GM19023 (cell line): ENCODE measurements around the gene VN1R5.

Experiments used
- ATAC-seq: cut with Tn5 transposase; IDR thresholded peaks from one replicate; pipeline ENCODE4 v1.9.1; 2021; ENCODE audit warnings: mild to moderate bottlenecking, moderate library complexity; ENCODE audit not compliant: unreplicated experiment

VN1R5 gene

DNA sequence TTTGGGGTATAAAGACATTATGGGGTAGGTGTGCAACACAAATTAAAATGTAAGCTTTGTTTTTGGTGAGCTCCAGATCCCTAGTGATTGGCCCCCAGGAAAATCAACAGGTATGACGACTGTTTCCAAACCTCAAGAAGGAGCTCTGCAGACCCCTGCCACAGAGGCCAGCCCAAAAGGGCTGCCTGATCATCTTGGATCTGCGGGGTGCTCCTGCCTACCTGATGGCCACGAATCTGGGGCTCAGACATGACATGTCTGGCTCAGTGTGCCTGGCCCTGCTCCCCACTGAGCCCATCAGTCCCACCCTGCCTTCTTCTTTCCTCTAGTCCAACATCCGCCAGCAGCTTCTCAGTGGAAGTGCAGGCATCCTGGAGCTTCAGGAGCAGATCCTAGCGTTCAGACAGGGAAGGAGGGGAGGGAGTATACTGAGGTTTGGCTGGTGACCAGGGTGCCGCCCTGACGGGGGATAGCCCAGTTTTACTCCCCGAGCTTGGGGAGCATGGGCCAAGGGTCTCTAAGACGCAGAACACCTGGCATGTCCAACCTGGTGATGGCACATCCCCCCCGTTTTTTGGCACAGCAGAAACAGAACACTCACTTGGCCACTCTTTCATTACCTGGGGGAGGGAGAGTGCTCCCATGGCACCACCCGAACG is 44.0 kb downstream of the VN1R5 start:
- no peak for ATAC-seq

DNA sequence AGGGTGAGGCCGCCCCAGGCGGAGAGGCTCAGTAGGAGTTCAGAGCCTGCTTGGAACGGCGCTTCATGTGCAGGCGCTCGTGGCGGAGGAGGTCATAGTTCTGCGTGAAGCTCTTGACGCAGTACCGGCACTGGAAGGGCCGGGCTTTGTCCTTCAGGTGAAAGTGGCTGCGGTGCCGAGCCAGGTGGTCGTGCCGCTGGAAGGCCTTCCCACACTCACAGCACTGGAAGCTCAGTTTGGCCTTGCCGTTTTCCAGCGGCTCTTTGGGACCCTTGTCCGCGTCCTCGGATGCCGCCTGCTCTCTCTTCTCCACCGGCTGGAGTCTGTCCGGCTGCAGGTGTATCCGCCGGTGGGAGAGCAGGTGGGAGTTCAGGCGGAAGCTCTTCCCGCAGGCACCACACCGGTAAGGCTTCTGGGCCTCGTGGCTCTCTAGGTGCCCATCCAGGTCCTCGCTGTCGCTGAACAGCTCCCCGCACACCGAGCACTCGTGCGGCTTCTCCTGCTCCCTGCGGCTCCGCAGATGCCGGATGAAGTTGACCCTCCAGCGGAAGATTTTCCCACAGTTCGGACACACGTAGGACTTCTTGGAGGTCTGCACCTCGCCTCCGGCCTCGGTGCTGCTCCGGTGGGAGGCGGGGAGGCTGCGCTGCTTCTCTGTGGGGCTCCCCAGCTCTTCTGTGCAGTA is 44.8 kb downstream of the VN1R5 start:
- no peak for ATAC-seq

DNA sequence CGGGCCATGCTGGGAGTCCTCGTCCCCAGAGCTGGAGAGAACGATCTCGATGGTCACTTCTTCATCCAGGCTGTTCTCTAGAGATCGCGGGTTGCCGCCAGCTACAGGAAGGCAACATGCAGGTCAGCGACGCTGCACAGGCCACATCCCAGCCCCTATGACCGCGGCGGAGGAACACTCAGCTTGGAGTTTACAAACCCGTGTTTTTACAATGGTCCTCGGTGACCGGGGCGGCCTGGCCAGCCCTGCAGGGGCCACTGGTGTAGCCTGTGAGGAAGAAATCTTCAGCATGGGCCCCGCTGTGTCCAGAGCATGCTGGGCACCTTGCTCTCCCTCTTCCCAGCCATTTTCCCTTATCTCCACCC is 45.3 kb downstream of the VN1R5 start:
- no peak for ATAC-seq

DNA sequence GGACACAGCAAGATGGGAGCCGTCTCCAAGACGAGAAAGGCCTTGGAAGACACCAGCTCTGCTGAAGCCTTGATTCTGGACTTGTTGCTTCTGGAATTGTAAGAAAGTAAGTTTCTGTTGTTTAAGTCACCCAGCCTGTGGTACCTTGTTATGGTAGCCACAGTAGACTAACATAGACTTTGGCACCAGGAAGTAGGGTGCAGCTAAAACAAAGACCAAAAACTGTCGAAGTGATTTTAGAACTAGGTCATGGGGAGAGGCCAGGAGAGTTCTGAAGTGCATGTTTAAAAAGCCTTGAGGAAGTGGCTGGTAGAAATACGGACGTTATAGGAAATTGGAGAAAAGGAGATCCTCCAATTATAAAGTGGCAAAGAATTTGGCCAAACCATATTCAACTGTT is 47.3 kb downstream of the VN1R5 start:
- ATAC-seq, result no peak

DNA sequence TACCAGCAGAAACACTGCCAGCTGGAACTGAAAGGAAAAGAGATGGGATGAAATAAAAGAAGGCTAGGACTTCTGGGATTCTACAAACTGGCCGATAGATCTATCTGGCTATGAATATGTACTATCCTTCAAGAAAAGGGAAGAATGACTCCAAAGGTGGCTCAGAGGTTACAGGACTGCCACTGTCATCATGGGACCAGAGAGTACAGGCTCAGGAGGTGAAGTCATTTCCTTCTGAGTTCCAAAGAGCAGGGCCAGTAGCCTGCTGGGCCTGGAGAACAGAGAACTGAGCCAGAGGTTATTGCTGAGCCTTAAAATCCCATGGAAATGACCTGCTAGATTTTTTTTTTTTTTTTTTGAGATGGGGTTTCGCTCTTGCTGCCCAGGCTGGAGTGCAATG is 48.2 kb downstream of the VN1R5 start:
- no peak for ATAC-seq
